ENCODE results near the gene GPALPP1. TPM values are rescaled to one million over a fixed set of nuclear protein-coding genes. Genes with fewer than 3 reads are reported as not detected.
"Not testable (repeated sequence)": the region's sequence is repeated elsewhere in the genome, so short reads cannot be mapped to it uniquely, and the experiment has no call there.

Gene GPALPP1, protein sequence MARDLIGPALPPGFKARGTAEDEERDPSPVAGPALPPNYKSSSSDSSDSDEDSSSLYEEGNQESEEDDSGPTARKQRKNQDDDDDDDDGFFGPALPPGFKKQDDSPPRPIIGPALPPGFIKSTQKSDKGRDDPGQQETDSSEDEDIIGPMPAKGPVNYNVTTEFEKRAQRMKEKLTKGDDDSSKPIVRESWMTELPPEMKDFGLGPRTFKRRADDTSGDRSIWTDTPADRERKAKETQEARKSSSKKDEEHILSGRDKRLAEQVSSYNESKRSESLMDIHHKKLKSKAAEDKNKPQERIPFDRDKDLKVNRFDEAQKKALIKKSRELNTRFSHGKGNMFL
- total RNA-seq = 10 to 100 TPM; 30.1 to 44.4 (median 35.2) TPM

GRCh38 chr13:44989071-44989889 is at the start of gene GPALPP1, which contains the start of gene NUFIP1:
Gene GPALPP1, plus strand, starts transcription at chr13:44989538. Its CDS starts 117 bp downstream, at chr13:44989655.
Gene NUFIP1, minus strand, starts transcription at chr13:44989471. Its CDS starts 35 bp downstream, at chr13:44989436.
- H3K4me1 ChIP-seq = peaks cover 17 to 28% of the 10 kb centered on the region in 2 donors

DNA sequence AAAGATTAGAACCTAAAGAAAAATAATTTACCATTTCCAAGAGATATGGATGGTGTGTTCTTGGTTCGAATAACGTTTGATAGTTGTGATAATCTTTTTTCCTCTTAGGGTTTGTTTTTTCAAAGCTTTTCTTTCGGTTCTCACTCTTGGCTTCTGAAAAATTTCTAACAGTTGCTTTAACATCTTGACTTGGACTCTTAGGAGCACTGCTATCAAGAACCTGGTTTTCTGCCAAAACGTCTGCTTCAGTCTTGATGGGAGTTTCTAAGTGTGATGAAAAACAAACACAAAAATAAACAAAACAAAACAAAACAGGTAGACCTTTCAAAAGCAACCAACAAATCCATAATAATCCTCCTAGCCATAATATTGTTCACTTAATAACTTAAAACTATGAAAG is 45.9 kb upstream of the GPALPP1 start:
- WGBS, 2 donors = 23 to 26% methylated on average over 4 of the region's 4 CpGs
- intact Hi-C loops (cut with DNase I); H3K27me3 ChIP-seq: not testable (repeated sequence)

More at GRCh38 chr13:44989071-44989889, at the start of gene GPALPP1, which contains the start of gene NUFIP1:
- peak within 1 kb of the TSS; percentile 65 to 99 (median 84) for H3K4me3 ChIP-seq (replicated peaks in 1 of 3)
- H3K36me3 ChIP-seq = no peaks in the 10 kb centered on the region
- DNase-seq = peak; percentile 92 to 93
- intact Hi-C loops (cut with DNase I) = loop anchor here (10.0 kb wide), 1 partner anchor 414 kb away; the partner anchor contains the start of gene TSC22D1
- H3K27ac ChIP-seq = peak within 1 kb of the TSS; percentile 70 to 76 (median 72)
- 1% methylated on average over 12 to 43 of the region's 66 CpGs for WGBS, 2 donors
- TF ChIP-seq POLR2A (IDR thresholded peaks at IDR 0.05) (peak in 1 of 2 donors; percentile 57), CTCF (IDR thresholded peaks at IDR 0.05) (peak in 2 of 6 experiments; percentile 19 to 22)
- no peaks in the 10 kb centered on the region for H3K9me3 ChIP-seq
- H3K27me3 ChIP-seq = no peaks in the 10 kb centered on the region

GRCh38 chr13:44951184-44951583 is 38.2 kb upstream of the GPALPP1 start:
- no peak for TF ChIP-seq POLR2A (IDR thresholded peaks at IDR 0.05)
- TF ChIP-seq CTCF (IDR thresholded peaks at IDR 0.05) = no peak
- Histone ChIP-seq H3K27me3 (no peaks in the 10 kb centered on the region), H3K4me1 (peaks cover 0 to 13% of the 10 kb centered on the region in 2 donors), H3K9me3 (no peaks in the 10 kb centered on the region), H3K27ac (peak overlapping the region in 1 of 3 donors; percentile 47), H3K4me3 (replicated peaks in 1 of 3) (no peak overlapping the region), H3K36me3 (no peaks in the 10 kb centered on the region)
- intact Hi-C loops (cut with DNase I) = no loop called here
- no peak for DNase-seq

More for the DNA sequence above, 45.9 kb upstream of the GPALPP1 start:
- Histone ChIP-seq H3K4me1 (peaks cover 4 to 15% of the 10 kb centered on the region in 2 donors), H3K27ac (peak overlapping the region; percentile 11 to 52 (median 15))
- H3K4me3 ChIP-seq (replicated peaks in 1 of 3); DNase-seq; H3K36me3 ChIP-seq; H3K9me3 ChIP-seq: not testable (repeated sequence)

DNA sequence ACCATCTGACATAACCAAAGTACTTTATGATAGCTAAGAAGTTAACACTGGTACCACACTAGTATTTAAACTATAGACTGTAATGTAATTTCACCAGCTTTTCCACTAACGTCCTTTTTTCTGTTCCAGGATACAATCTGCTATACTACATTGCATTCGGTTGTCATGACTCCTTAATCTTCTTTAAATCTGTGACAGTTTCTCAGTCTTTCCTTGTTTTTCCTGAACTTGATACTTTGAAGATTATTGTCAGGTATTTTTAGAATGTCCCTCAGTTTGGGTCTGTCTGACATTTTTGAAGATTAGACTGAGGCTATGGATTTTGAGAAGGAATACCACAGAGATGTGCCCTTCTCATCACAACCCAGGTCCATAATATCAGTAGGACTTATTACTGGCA is 36.7 kb upstream of the GPALPP1 start:
- H3K9me3 ChIP-seq = no peaks in the 10 kb centered on the region
- H3K27ac ChIP-seq = no peak overlapping the region
- intact Hi-C loops (cut with DNase I) = no loop called here
- H3K4me3 ChIP-seq (replicated peaks in 1 of 3) = no peak overlapping the region
- no peak for TF ChIP-seq CTCF (IDR thresholded peaks at IDR 0.05)
- no peak for TF ChIP-seq POLR2A (IDR thresholded peaks at IDR 0.05)
- WGBS, 2 donors = 94 to 95% methylated on average over 2 of the region's 2 CpGs
- no peak for DNase-seq
- peaks cover 0 to 13% of the 10 kb centered on the region in 2 donors for H3K4me1 ChIP-seq
- H3K27me3 ChIP-seq = no peaks in the 10 kb centered on the region
- no peaks in the 10 kb centered on the region for H3K36me3 ChIP-seq

- peaks cover 0 to 13% of the 10 kb centered on the region in 2 donors for H3K4me1 ChIP-seq
- H3K36me3 ChIP-seq = no peaks in the 10 kb centered on the region
- 96 to 98% methylated on average over 7 of the region's 7 CpGs for WGBS, 2 donors
- no peak overlapping the region for H3K4me3 ChIP-seq (replicated peaks in 1 of 3)
- no peaks in the 10 kb centered on the region for H3K9me3 ChIP-seq
- no peak for DNase-seq
- TF ChIP-seq CTCF (IDR thresholded peaks at IDR 0.05) (no peak), POLR2A (IDR thresholded peaks at IDR 0.05) (no peak)
- no peaks in the 10 kb centered on the region for H3K27me3 ChIP-seq
- peak overlapping the region in 1 of 3 donors; percentile 26 for H3K27ac ChIP-seq
- intact Hi-C loops (cut with DNase I) = no loop called here
Observed at GRCh38 chr13:44954224-44954623, 35.1 kb upstream of the GPALPP1 start.

All from thyroid gland (tissue), 4 donors.